ENCODE results near the gene PIK3R6. TPM values are rescaled to one million over a fixed set of nuclear protein-coding genes. Genes with fewer than 3 reads are reported as not detected.

PIK3R6 gene
- total and polyA plus RNA-seq, 4 experiments from 2014 or later: 0.13 to 0.47 (median 0.21) TPM

GRCh38 chr17:8791248-8791909 is 76.1 kb downstream of the PIK3R6 start:
- ChIA-PET POLR2A (ENCODE audit: partially characterized antibody) (no interaction called here), CTCF (ENCODE audit: partially characterized antibody) (no interaction called here)
- H3K4me3 ChIP-seq (ENCODE audit: low read length in 2 of 2): no peak overlapping the region
- H3K36me3 ChIP-seq (ENCODE audit: insufficient read depth, low read length): no peaks in the 10 kb centered on the region
- H3K4me3 Mint-ChIP-seq: no peak overlapping the region
- H3K36me3 Mint-ChIP-seq: no peaks in the 10 kb centered on the region
- no peaks in the 10 kb centered on the region for H3K27me3 ChIP-seq (ENCODE audit: insufficient read depth, low read length)
- intact Hi-C loops (cut with micrococcal nuclease): no loop called here
- H3K27ac ChIP-seq (ENCODE audit: low read depth, low read length): no peak overlapping the region
- no peaks in the 10 kb centered on the region for H3K4me1 Mint-ChIP-seq
- H3K27me3 Mint-ChIP-seq: peaks cover 2 to 6% of the 10 kb centered on the region in 2 donors
- no peak for DNase-seq
- H3K27ac Mint-ChIP-seq: no peak overlapping the region
- peaks cover 0 to 10% (median 5%) of the 10 kb centered on the region in 8 donors for H3K9me3 Mint-ChIP-seq
- no peaks in the 10 kb centered on the region for H3K4me1 ChIP-seq (ENCODE audit: insufficient read depth, low read length)
- no peaks in the 10 kb centered on the region for H3K9me3 ChIP-seq (ENCODE audit: control insufficient read depth in 1 of 2, low read length in 2 of 2)

GRCh38 chr17:8789743-8790142 is 77.7 kb downstream of the PIK3R6 start:
- Mint-ChIP-seq H3K4me3 (no peak overlapping the region), H3K27me3 (peaks cover 2 to 3% of the 10 kb centered on the region in 2 donors), H3K36me3 (no peaks in the 10 kb centered on the region), H3K27ac (no peak overlapping the region), H3K9me3 (peaks cover 0 to 10% (median 5%) of the 10 kb centered on the region in 8 donors), H3K4me1 (peaks cover 0 to 4% (median 3%) of the 10 kb centered on the region in 4 donors)
- H3K27ac ChIP-seq (ENCODE audit: low read depth, low read length): no peak overlapping the region
- H3K4me3 ChIP-seq (ENCODE audit: low read length in 2 of 2): no peak overlapping the region
- no peaks in the 10 kb centered on the region for H3K36me3 ChIP-seq (ENCODE audit: insufficient read depth, low read length)
- intact Hi-C loops (cut with micrococcal nuclease): no loop called here
- ChIA-PET CTCF (ENCODE audit: partially characterized antibody) (interaction anchor here (1.1 to 2.0 kb wide), 2 partner anchors 106 to 208 kb away, joined by 3 to 9 read pairs; no protein-coding TSS in a partner anchor), POLR2A (ENCODE audit: partially characterized antibody) (no interaction called here)
- H3K9me3 ChIP-seq (ENCODE audit: control insufficient read depth in 1 of 2, low read length in 2 of 2): no peaks in the 10 kb centered on the region
- H3K27me3 ChIP-seq (ENCODE audit: insufficient read depth, low read length): no peaks in the 10 kb centered on the region
- H3K4me1 ChIP-seq (ENCODE audit: insufficient read depth, low read length): peaks cover 5% of the 10 kb centered on the region
- no peak for DNase-seq

- H3K4me3 Mint-ChIP-seq: no peak overlapping the region
- no peak overlapping the region for H3K27ac ChIP-seq (ENCODE audit: low read depth, low read length)
- CTCF ChIA-PET (ENCODE audit: partially characterized antibody): interaction anchor here (1.1 to 2.0 kb wide), 2 partner anchors 107 to 209 kb away, joined by 3 to 9 read pairs; no protein-coding TSS in a partner anchor
- H3K36me3 Mint-ChIP-seq: no peaks in the 10 kb centered on the region
- DNase-seq: no peak
- H3K9me3 Mint-ChIP-seq: peaks cover 0 to 10% (median 5%) of the 10 kb centered on the region in 8 donors
- no peaks in the 10 kb centered on the region for H3K27me3 ChIP-seq (ENCODE audit: insufficient read depth, low read length)
- no peaks in the 10 kb centered on the region for H3K36me3 ChIP-seq (ENCODE audit: insufficient read depth, low read length)
- no peaks in the 10 kb centered on the region for H3K9me3 ChIP-seq (ENCODE audit: control insufficient read depth in 1 of 2, low read length in 2 of 2)
- POLR2A ChIA-PET (ENCODE audit: partially characterized antibody): no interaction called here
- intact Hi-C loops (cut with micrococcal nuclease): no loop called here
- H3K27ac Mint-ChIP-seq: no peak overlapping the region
- no peak overlapping the region for H3K4me3 ChIP-seq (ENCODE audit: low read length in 2 of 2)
- peaks cover 5% of the 10 kb centered on the region for H3K4me1 ChIP-seq (ENCODE audit: insufficient read depth, low read length)
- H3K4me1 Mint-ChIP-seq: peaks cover 1 to 4% (median 3%) of the 10 kb centered on the region in 4 donors
- H3K27me3 Mint-ChIP-seq: peaks cover 2 to 3% of the 10 kb centered on the region in 2 donors
Measured at GRCh38 chr17:8788998-8789397, 78.5 kb downstream of the PIK3R6 start.

GRCh38 chr17:8785547-8786413 is 81.7 kb downstream of the PIK3R6 start:
- H3K4me1 ChIP-seq (ENCODE audit: insufficient read depth, low read length): peaks cover 5% of the 10 kb centered on the region
- no peaks in the 10 kb centered on the region for H3K9me3 ChIP-seq (ENCODE audit: control insufficient read depth in 1 of 2, low read length in 2 of 2)
- peaks cover 1 to 4% (median 3%) of the 10 kb centered on the region in 4 donors for H3K4me1 Mint-ChIP-seq
- ChIA-PET CTCF (ENCODE audit: partially characterized antibody) (interaction anchor here (0.7 to 3.0 kb wide), 30 partner anchors 9 to 726 kb away, joined by 3 to 24 read pairs (median 4); no protein-coding TSS in a partner anchor), POLR2A (ENCODE audit: partially characterized antibody) (no interaction called here)
- DNase-seq: peak; percentile 31 to 50 (median 39)
- intact Hi-C loops (cut with micrococcal nuclease): loop anchor here (2.0 kb wide), 2 partner anchors 213 to 375 kb away; no protein-coding TSS in a partner anchor
- H3K27me3 Mint-ChIP-seq: peaks cover 2 to 3% of the 10 kb centered on the region in 2 donors
- no peak overlapping the region for H3K27ac ChIP-seq (ENCODE audit: low read depth, low read length)
- H3K36me3 ChIP-seq (ENCODE audit: insufficient read depth, low read length): no peaks in the 10 kb centered on the region
- no peak overlapping the region for H3K4me3 Mint-ChIP-seq
- H3K4me3 ChIP-seq (ENCODE audit: low read length in 2 of 2): no peak overlapping the region
- no peaks in the 10 kb centered on the region for H3K27me3 ChIP-seq (ENCODE audit: insufficient read depth, low read length)
- H3K27ac Mint-ChIP-seq: peak overlapping the region in 1 of 7 donors; percentile 15
- H3K9me3 Mint-ChIP-seq: no peaks in the 10 kb centered on the region
- H3K36me3 Mint-ChIP-seq: no peaks in the 10 kb centered on the region

- no peaks in the 10 kb centered on the region for H3K27me3 ChIP-seq (ENCODE audit: insufficient read depth, low read length)
- Mint-ChIP-seq H3K4me1 (peaks cover 1 to 4% (median 3%) of the 10 kb centered on the region in 4 donors), H3K9me3 (peaks cover 0 to 4% (median 0%) of the 10 kb centered on the region in 8 donors), H3K36me3 (no peaks in the 10 kb centered on the region), H3K27ac (no peak overlapping the region), H3K4me3 (no peak overlapping the region), H3K27me3 (peaks cover 0 to 3% of the 10 kb centered on the region in 2 donors)
- no peak for DNase-seq
- H3K4me1 ChIP-seq (ENCODE audit: insufficient read depth, low read length): peaks cover 5% of the 10 kb centered on the region
- POLR2A ChIA-PET (ENCODE audit: partially characterized antibody): no interaction called here
- no peak overlapping the region for H3K27ac ChIP-seq (ENCODE audit: low read depth, low read length)
- CTCF ChIA-PET (ENCODE audit: partially characterized antibody): interaction anchor here (1.3 kb wide), 1 partner anchor 36 kb away, joined by 5 read pairs; no protein-coding TSS in a partner anchor
- no peak overlapping the region for H3K4me3 ChIP-seq (ENCODE audit: low read length in 2 of 2)
- intact Hi-C loops (cut with micrococcal nuclease): no loop called here
- no peaks in the 10 kb centered on the region for H3K36me3 ChIP-seq (ENCODE audit: insufficient read depth, low read length)
- H3K9me3 ChIP-seq (ENCODE audit: control insufficient read depth in 1 of 2, low read length in 2 of 2): no peaks in the 10 kb centered on the region
Measured at GRCh38 chr17:8782176-8782575, 85.3 kb downstream of the PIK3R6 start.

- ChIA-PET POLR2A (ENCODE audit: partially characterized antibody) (no interaction called here), CTCF (ENCODE audit: partially characterized antibody) (interaction anchor here (1.3 kb wide), 1 partner anchor 36 kb away, joined by 5 read pairs; no protein-coding TSS in a partner anchor)
- H3K36me3 Mint-ChIP-seq: no peaks in the 10 kb centered on the region
- no peak overlapping the region for H3K4me3 Mint-ChIP-seq
- H3K9me3 Mint-ChIP-seq: peaks cover 0 to 5% (median 0%) of the 10 kb centered on the region in 8 donors
- intact Hi-C loops (cut with micrococcal nuclease): no loop called here
- no peaks in the 10 kb centered on the region for H3K36me3 ChIP-seq (ENCODE audit: insufficient read depth, low read length)
- H3K4me1 Mint-ChIP-seq: peaks cover 1 to 4% (median 3%) of the 10 kb centered on the region in 4 donors
- peak overlapping the region in 1 of 7 donors; percentile 74 for H3K27ac Mint-ChIP-seq
- no peak for DNase-seq
- no peaks in the 10 kb centered on the region for H3K27me3 ChIP-seq (ENCODE audit: insufficient read depth, low read length)
- H3K4me1 ChIP-seq (ENCODE audit: insufficient read depth, low read length): peaks cover 5% of the 10 kb centered on the region
- no peaks in the 10 kb centered on the region for H3K9me3 ChIP-seq (ENCODE audit: control insufficient read depth in 1 of 2, low read length in 2 of 2)
- H3K27ac ChIP-seq (ENCODE audit: low read depth, low read length): no peak overlapping the region
- no peak overlapping the region for H3K4me3 ChIP-seq (ENCODE audit: low read length in 2 of 2)
- peaks cover 0 to 4% of the 10 kb centered on the region in 2 donors for H3K27me3 Mint-ChIP-seq
Measured at GRCh38 chr17:8781776-8782175, 85.7 kb downstream of the PIK3R6 start.

GRCh38 chr17:8776881-8777280 is 90.6 kb downstream of the PIK3R6 start:
- Mint-ChIP-seq H3K27me3 (peaks cover 16 to 17% of the 10 kb centered on the region in 2 donors), H3K27ac (no peak overlapping the region), H3K4me1 (no peaks in the 10 kb centered on the region), H3K36me3 (no peaks in the 10 kb centered on the region), H3K9me3 (peaks cover 0 to 25% (median 11%) of the 10 kb centered on the region in 8 donors), H3K4me3 (no peak overlapping the region)
- H3K9me3 ChIP-seq (ENCODE audit: control insufficient read depth in 1 of 2, low read length in 2 of 2): no peaks in the 10 kb centered on the region
- POLR2A ChIA-PET (ENCODE audit: partially characterized antibody): no interaction called here
- no peaks in the 10 kb centered on the region for H3K4me1 ChIP-seq (ENCODE audit: insufficient read depth, low read length)
- H3K27ac ChIP-seq (ENCODE audit: low read depth, low read length): no peak overlapping the region
- no peak for DNase-seq
- no peaks in the 10 kb centered on the region for H3K27me3 ChIP-seq (ENCODE audit: insufficient read depth, low read length)
- intact Hi-C loops (cut with micrococcal nuclease): no loop called here
- H3K36me3 ChIP-seq (ENCODE audit: insufficient read depth, low read length): no peaks in the 10 kb centered on the region
- CTCF ChIA-PET (ENCODE audit: partially characterized antibody): interaction anchor here (1.3 to 2.6 kb wide), 3 partner anchors 9 to 716 kb away, joined by 3 to 24 read pairs (median 4); no protein-coding TSS in a partner anchor
- H3K4me3 ChIP-seq (ENCODE audit: low read length in 2 of 2): no peak overlapping the region
